Peyer's patch (tissue), 4 donors: ENCODE measurements around the gene ITPR1. TPM values are rescaled to one million over a fixed set of nuclear protein-coding genes. Genes with fewer than 3 reads are reported as not detected.

Experiments
- DNase-seq, 3 donors: peaks; one replicate each; pipeline ENCODE4 v3.0.0-alpha.2; 2017 to 2019
- H3K27ac ChIP-seq, 4 donors: fragments of 200-600 bp; sonication (generic); one replicate each; pipeline ENCODE4 v1.5.1; 2016 to 2019
- H3K27me3 ChIP-seq, 2 donors: fragments of 200-600 bp; sonication (generic); one replicate each; pipeline ENCODE4 v1.5.1; 2019
- H3K36me3 ChIP-seq, 3 donors: fragments of 200-600 bp; sonication (generic); one replicate each; pipeline ENCODE4 v1.5.1; 2016 to 2019
- H3K4me1 ChIP-seq, 4 donors: fragments of 200-600 bp; sonication (generic); one replicate each; pipeline ENCODE4 v1.5.1; 2016 to 2019
- H3K4me3 ChIP-seq, 4 donors: fragments of 200-600 bp; sonication (generic); 1 replicate in 3 of 4; 2 replicates in 1 of 4; pipeline ENCODE4 v1.5.1; 2016 to 2019; ENCODE audit warnings: mild to moderate bottlenecking in 1 of 4
- H3K9me3 ChIP-seq, 4 donors: fragments of 200-600 bp; sonication (generic); one replicate each; pipeline ENCODE4 v1.5.1; 2016 to 2019; ENCODE audit warnings: mild to moderate bottlenecking in 1 of 4
- POLR2A ChIP-seq, 2 donors: fragments of 450-650 bp; IDR thresholded peaks; one replicate each; pipeline ENCODE4 v1.5.1; 2017; ENCODE audit warnings: antibody characterized with exemption in 2 of 2, mild to moderate bottlenecking in 2 of 2, moderate library complexity in 2 of 2
- total RNA-seq, 4 donors: library from RNA; depleted of rRNA; stranded (reverse); fragments of >200 nt; gene quantifications; one replicate each; pipeline ENCODE4 v1.1.0, GENCODE V29; 2016
- TF ChIP-seq, protein P1 (sequence below), 6 experiments: fragments of 450-650 bp in 4 of 6; fragments of 200-600 bp in 2 of 6; sonication (generic) in 1 of 6; IDR thresholded peaks; one replicate each; pipeline ENCODE4 v1.5.1; 2017 to 2019; ENCODE audit warnings: antibody characterized with exemption in 6 of 6, mild to moderate bottlenecking in 3 of 6, moderate library complexity in 1 of 6

The ITPR1 gene
- total RNA-seq, 4 donors from 2014 or later = 13.3 to 142 (median 22.7) TPM

DNA sequence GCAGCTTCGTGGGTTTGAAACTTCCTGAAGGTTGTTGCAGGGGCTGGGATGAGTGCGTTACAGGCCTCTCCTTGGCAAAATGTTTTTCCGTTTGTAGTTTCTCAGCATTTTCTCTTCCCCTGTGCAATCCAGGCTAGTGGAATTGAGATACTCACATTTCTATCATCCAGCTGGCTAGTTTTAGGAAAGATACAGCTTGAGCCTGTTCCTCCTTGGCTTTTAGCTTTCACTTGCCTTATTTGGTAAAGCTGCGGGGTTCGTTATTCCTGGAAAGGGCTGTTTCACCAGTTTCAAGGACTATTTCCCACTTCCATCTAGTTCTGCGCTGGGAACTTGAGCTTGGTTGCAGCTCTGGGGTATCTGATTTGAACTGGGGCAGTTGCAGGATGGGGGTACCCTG lies 90.3 kb downstream of the ITPR1 start:
- DNase-seq = no peak
- Histone ChIP-seq H3K36me3 (no peaks in the 10 kb centered on the region), H3K27ac (peak overlapping the region; percentile 9 to 71 (median 50)), H3K27me3 (no peaks in the 10 kb centered on the region), H3K4me1 (peaks cover 0 to 11% (median 0%) of the 10 kb centered on the region in 4 donors), H3K9me3 (no peaks in the 10 kb centered on the region), H3K4me3 (peak overlapping the region in 1 of 4 donors; percentile 1)
- TF ChIP-seq POLR2A (IDR thresholded peaks at IDR 0.05) = no peak
- TF ChIP-seq, protein P1, sequence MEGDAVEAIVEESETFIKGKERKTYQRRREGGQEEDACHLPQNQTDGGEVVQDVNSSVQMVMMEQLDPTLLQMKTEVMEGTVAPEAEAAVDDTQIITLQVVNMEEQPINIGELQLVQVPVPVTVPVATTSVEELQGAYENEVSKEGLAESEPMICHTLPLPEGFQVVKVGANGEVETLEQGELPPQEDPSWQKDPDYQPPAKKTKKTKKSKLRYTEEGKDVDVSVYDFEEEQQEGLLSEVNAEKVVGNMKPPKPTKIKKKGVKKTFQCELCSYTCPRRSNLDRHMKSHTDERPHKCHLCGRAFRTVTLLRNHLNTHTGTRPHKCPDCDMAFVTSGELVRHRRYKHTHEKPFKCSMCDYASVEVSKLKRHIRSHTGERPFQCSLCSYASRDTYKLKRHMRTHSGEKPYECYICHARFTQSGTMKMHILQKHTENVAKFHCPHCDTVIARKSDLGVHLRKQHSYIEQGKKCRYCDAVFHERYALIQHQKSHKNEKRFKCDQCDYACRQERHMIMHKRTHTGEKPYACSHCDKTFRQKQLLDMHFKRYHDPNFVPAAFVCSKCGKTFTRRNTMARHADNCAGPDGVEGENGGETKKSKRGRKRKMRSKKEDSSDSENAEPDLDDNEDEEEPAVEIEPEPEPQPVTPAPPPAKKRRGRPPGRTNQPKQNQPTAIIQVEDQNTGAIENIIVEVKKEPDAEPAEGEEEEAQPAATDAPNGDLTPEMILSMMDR (IDR thresholded peaks at IDR 0.05) = no peak

DNA sequence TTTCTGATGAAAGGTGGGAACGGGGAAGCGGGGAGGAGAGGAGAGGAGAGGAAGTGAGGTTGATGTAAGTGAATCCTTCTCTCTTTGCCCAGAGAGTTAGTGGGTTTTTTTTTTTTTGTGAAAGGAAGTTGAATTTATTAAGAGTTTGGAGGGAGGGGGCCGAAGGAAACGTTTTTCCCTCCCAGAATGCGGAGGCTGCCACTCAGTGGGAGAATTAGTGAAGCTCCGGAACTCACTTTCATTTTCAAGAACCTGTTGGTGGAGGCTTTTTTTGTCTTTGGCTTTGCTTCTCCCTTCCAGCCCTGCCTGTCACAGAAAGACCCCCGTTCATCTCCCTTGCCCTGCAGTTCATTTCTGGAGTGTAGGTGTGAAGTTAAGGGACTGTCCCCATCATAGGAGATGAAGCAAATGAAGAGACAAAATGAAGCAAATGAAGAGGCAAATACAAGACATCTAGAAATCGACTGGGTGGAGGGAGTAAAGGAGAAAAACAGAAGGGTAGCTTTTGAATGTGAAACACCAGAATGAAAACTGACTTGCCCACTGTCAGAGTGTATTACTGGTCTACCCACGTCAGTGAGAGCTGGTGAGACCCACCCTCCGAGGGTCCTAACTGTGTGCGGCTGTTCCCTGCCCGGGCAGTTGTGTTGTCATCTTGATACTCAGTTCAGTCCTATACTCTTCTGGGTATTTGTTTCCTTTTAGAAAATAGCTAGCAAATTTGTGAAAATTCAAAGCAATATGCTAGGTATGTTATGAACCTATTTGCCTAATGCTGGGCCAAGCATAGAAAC lies 91.5 kb downstream of the ITPR1 start:
- Histone ChIP-seq H3K9me3 (no peaks in the 10 kb centered on the region), H3K4me1 (peaks cover 0 to 11% (median 0%) of the 10 kb centered on the region in 4 donors), H3K4me3 (peak overlapping the region in 3 of 4 donors; percentile 15 to 26 (median 22)), H3K27ac (peak overlapping the region; percentile 36 to 71 (median 52)), H3K36me3 (no peaks in the 10 kb centered on the region), H3K27me3 (no peaks in the 10 kb centered on the region)
- TF ChIP-seq, protein P1 (IDR thresholded peaks at IDR 0.05) = peak in 4 of 6 experiments; percentile 4 to 13 (median 10)
- TF ChIP-seq POLR2A (IDR thresholded peaks at IDR 0.05) = no peak
- peak in 1 of 3 donors; percentile 49 for DNase-seq

DNA sequence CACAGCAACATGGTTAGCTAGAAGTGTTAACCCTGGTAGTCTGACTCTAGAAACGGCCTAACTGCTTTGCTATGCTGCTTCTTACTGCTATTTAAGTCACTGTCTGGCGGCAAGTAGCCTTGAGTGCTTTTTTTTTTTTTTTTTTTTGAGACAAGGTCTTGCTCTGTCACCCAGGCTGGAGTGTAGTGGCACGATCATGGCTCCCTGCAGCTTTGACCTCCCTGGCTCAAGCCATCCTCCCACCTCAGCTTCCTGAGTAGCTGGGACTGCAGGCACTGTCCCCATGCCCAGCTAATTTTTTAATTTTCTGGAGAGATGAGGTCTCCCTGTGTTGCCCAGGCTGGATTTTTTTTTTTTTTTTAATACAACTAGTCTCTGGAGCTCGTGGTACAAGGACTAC lies 93.2 kb downstream of the ITPR1 start:
- Histone ChIP-seq H3K4me3 (no peak overlapping the region), H3K9me3 (no peaks in the 10 kb centered on the region), H3K36me3 (no peaks in the 10 kb centered on the region), H3K27me3 (no peaks in the 10 kb centered on the region), H3K27ac (no peak overlapping the region), H3K4me1 (peaks cover 0 to 11% (median 0%) of the 10 kb centered on the region in 4 donors)
- TF ChIP-seq POLR2A (IDR thresholded peaks at IDR 0.05) = no peak
- TF ChIP-seq, protein P1 (IDR thresholded peaks at IDR 0.05) = no peak
- no peak for DNase-seq

DNA sequence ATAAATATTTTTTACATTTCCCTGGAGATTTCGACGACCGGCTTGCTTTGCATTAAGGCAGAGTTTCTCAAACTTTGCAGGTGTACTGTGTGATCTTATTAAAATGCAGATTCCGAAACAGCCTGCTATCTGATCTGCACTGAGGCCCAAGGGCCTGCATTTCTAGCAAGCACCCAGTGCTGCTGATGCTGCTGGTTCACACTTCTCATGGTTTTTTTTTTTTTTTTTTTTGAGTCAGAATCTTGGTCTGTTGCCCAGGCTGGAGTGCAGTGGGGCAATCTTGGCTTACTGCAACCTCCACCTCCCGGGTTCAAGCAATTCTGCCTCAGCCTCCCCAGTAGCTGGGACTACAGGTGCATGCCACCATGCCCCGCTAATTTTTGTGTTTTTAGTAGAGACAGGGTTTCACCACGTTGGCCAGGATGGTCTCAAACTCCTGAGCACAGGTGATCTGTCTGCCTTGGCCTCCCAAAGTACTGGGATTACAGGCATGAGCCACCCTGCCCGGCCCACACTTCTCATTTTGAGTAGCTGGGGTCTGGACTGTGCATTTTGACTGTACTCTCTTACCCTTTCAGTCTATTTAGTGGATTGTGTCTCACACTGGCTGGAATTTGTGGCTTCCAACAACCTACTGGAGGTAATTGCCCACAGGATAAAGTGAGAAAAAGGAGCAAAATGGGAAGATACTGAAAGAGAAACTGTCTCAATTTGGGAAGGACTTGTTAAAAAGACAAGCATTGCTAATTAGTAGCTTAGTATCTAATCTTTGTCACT lies 94.1 kb downstream of the ITPR1 start:
- H3K36me3 ChIP-seq = no peaks in the 10 kb centered on the region
- H3K9me3 ChIP-seq = no peaks in the 10 kb centered on the region
- H3K4me1 ChIP-seq = peaks cover 0 to 6% (median 0%) of the 10 kb centered on the region in 4 donors
- no peak overlapping the region for H3K4me3 ChIP-seq
- TF ChIP-seq, protein P1 (IDR thresholded peaks at IDR 0.05) = no peak
- no peak for TF ChIP-seq POLR2A (IDR thresholded peaks at IDR 0.05)
- H3K27ac ChIP-seq = peak overlapping the region in 1 of 4 donors; percentile 17
- no peak for DNase-seq
- H3K27me3 ChIP-seq = no peaks in the 10 kb centered on the region

DNA sequence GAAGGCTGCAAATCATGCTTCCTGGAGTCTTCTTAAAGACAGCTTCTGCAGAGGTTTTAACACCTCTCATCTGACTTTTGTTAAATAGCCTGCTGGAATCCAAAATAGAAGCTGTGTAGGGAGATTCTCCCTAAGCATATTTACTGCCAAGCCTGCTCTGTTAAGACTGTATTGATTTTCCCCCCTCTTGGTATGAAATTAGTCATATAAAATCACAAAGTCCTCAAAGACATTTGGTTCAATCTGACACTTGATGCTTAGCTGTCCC lies 94.6 kb downstream of the ITPR1 start:
- H3K27ac ChIP-seq = no peak overlapping the region
- H3K4me3 ChIP-seq = no peak overlapping the region
- H3K27me3 ChIP-seq = no peaks in the 10 kb centered on the region
- H3K4me1 ChIP-seq = peaks cover 0 to 6% (median 0%) of the 10 kb centered on the region in 4 donors
- no peak for DNase-seq
- no peak for TF ChIP-seq POLR2A (IDR thresholded peaks at IDR 0.05)
- H3K36me3 ChIP-seq = no peaks in the 10 kb centered on the region
- no peaks in the 10 kb centered on the region for H3K9me3 ChIP-seq

DNA sequence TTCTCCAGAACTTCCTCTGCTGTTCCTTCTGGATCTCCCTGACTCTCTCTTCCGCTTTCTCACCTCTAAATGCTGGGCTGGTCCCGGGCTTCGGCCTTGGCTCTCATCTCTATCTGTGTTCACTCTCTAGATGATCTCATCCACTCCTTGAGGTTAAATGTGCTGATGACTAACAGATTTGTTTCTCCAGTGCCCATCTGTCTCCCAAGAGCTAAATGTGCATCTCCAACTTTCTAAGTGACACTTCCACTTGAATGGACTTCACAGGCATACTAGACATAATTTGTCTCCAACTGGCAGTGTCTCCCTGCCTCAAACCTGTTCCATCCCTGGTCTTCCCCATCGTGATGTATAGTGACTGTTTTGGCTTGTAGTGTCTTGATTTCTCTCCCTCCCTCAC lies 95.3 kb downstream of the ITPR1 start:
- TF ChIP-seq, protein P1 (IDR thresholded peaks at IDR 0.05) = no peak
- no peak for TF ChIP-seq POLR2A (IDR thresholded peaks at IDR 0.05)
- Histone ChIP-seq H3K4me3 (no peak overlapping the region), H3K9me3 (no peaks in the 10 kb centered on the region), H3K27ac (peak overlapping the region in 1 of 4 donors; percentile 8), H3K36me3 (no peaks in the 10 kb centered on the region), H3K27me3 (no peaks in the 10 kb centered on the region), H3K4me1 (peaks cover 0 to 6% (median 0%) of the 10 kb centered on the region in 4 donors)
- no peak for DNase-seq
